Keratinocyte (primary cell): Measurements from ENCODE around the gene HLA-DMB. TPM values are rescaled to one million over a fixed set of nuclear protein-coding genes. Genes with fewer than 3 reads are reported as not detected.

Experiments
- DNase-seq: peaks from one replicate; pipeline ENCODE4 v3.0.0-alpha.2; 2011; ENCODE audit warnings: low read depth, missing footprints, low spot score
- FAIRE-seq: peaks from 2 replicates; lab custom pipeline; 2011; peaks lifted over from hg19 to GRCh38; lab: Jason Lieb, UNC
- H2AFZ ChIP-seq: 2 replicates; pipeline ENCODE4 v1.6.0; 2012; ENCODE audit warnings: low read length, control low read depth, inconsistent platforms; ENCODE audit not compliant: control insufficient read depth
- H3K27ac ChIP-seq: 2 replicates; pipeline ENCODE4 v1.5.1; 2011; ENCODE audit warnings: low read length; ENCODE audit not compliant: control insufficient read depth, insufficient read depth
- H3K27me3 ChIP-seq: 3 replicates; pipeline ENCODE4 v1.6.0; 2011; ENCODE audit warnings: low read length; ENCODE audit not compliant: control insufficient read depth, insufficient read depth; ENCODE audit errors: extremely low read depth
- H3K36me3 ChIP-seq, 2 experiments: 2 replicates in 1 of 2; 3 replicates in 1 of 2; pipeline ENCODE4 v1.5.1; 2011; ENCODE audit warnings: low read length in 2 of 2, mild to moderate bottlenecking in 1 of 2; ENCODE audit not compliant: control insufficient read depth in 2 of 2, insufficient read depth in 2 of 2; ENCODE audit errors: extremely low read depth in 1 of 2
- H3K4me1 ChIP-seq: 3 replicates; pipeline ENCODE4 v1.5.1; 2011; ENCODE audit warnings: low read length; ENCODE audit not compliant: control insufficient read depth, insufficient read depth; ENCODE audit errors: extremely low read depth
- H3K4me2 ChIP-seq: 3 replicates; pipeline ENCODE4 v1.6.0; 2011; ENCODE audit warnings: low read depth, low read length; ENCODE audit not compliant: control insufficient read depth, insufficient read depth; ENCODE audit errors: extremely low read depth
- H3K4me3 ChIP-seq, 3 experiments: fragments of 200-600 bp in 1 of 3; sonication (generic) in 1 of 3; 2 replicates in 2 of 3; 3 replicates in 1 of 3; pipeline ENCODE4 v1.5.1; 2011 to 2016; ENCODE audit warnings: low read length in 3 of 3, mild to moderate bottlenecking in 3 of 3, control low read depth in 2 of 3, inconsistent platforms in 1 of 3, low read depth in 1 of 3, mixed read lengths in 1 of 3, mixed run types in 1 of 3, moderate library complexity in 1 of 3; ENCODE audit not compliant: control insufficient read depth in 2 of 3, insufficient read depth in 2 of 3; ENCODE audit errors: extremely low read depth in 1 of 3
- H3K79me2 ChIP-seq: 2 replicates; pipeline ENCODE4 v1.6.0; 2012; ENCODE audit warnings: low read length; ENCODE audit not compliant: control insufficient read depth, insufficient read depth
- H3K9ac ChIP-seq: 3 replicates; pipeline ENCODE4 v1.6.0; 2011; ENCODE audit warnings: low read length; ENCODE audit not compliant: control insufficient read depth, insufficient read depth; ENCODE audit errors: extremely low read depth
- H3K9me1 ChIP-seq: 3 replicates; pipeline ENCODE4 v1.6.0; 2011; ENCODE audit warnings: low read length; ENCODE audit not compliant: control insufficient read depth, insufficient read depth; ENCODE audit errors: extremely low read depth
- H3K9me3 ChIP-seq: 2 replicates; pipeline ENCODE4 v1.5.1; 2012; ENCODE audit warnings: low read depth, low read length; ENCODE audit not compliant: control insufficient read depth
- H4K20me1 ChIP-seq: 3 replicates; pipeline ENCODE4 v1.6.0; 2011; ENCODE audit warnings: low read length; ENCODE audit not compliant: control insufficient read depth, insufficient read depth; ENCODE audit errors: extremely low read depth
- EZH2 ChIP-seq: IDR thresholded peaks from one replicate; pipeline ENCODE4 v1.6.1; 2012; ENCODE audit warnings: inconsistent platforms, mild to moderate bottlenecking, low read length, moderate library complexity
- dilution Hi-C: fragments of 300-500 bp; cut with MboI; formaldehyde crosslinking; loops from one replicate; pipeline ENCODE4 v1.7.0; 2020; ENCODE audit warnings: low sequenced_read_pairs; ENCODE audit not compliant: extremely low pct_ligation_motif_present
- polyA plus RNA-seq, 5 experiments: library from polyadenylated mRNA; depleted of rRNA in 3 of 5; stranded (reverse) in 3 of 5; stranded (forward) in 1 of 5; unstranded in 1 of 5; fragments of >200 nt; gene quantifications; 1 replicate in 1 of 5; 2 replicates in 3 of 5; 3 replicates in 1 of 5; pipeline versions ENCODE4 v1.2.1 to v1.2.3, GENCODE V29; 2011 to 2012; ENCODE audit warnings: missing spikeins in 2 of 5, low read depth in 1 of 5, low replicate concordance in 1 of 5
- TF ChIP-seq, protein P1 (sequence below), 3 experiments: IDR thresholded peaks in 1 of 3; conservative IDR thresholded peaks in 1 of 3; optimal IDR thresholded peaks in 1 of 3; 2 replicates in 2 of 3; 3 replicates in 1 of 3; pipeline versions ENCODE3 to v1.5.1; 2011; ENCODE audit warnings: low read length in 3 of 3, mild to moderate bottlenecking in 3 of 3, moderate library complexity in 2 of 3, control low read depth in 1 of 3, inconsistent platforms in 1 of 3; ENCODE audit not compliant: insufficient read depth in 2 of 3; ENCODE audit errors: extremely low read depth in 1 of 3

The HLA-DMB gene
- polyA plus RNA-seq, 1 donor (not counting 4 experiments of a cell fraction or from before 2014, with no cell fraction given), result not detected

DNA sequence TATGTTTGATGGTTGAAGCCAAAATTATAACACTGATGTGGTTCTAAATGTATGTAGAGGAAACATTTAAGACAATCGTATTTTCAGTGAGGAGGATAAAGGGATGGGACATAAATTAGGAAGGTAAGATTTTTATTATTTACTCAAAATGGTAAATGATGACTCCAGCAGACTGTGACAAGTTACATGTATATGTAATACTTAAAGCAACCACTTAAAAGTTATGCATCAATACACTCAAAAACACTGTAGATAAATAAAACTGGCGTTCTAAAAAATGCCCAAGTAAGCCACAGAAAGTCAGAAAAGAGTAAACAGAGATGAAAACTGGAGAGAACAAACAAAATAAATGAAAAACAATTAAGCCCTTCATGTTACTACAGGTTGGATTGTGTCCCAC lies 18.7 kb downstream of the HLA-DMB start:
- Histone ChIP-seq H3K27me3 (peaks cover 2% of the 10 kb centered on the region), H3K9ac (no peak overlapping the region), H4K20me1 (no peaks in the 10 kb centered on the region), H3K36me3 (no peaks in the 10 kb centered on the region), H2AFZ (no peak overlapping the region), H3K4me1 (no peaks in the 10 kb centered on the region), H3K9me3 (no peaks in the 10 kb centered on the region), H3K4me2 (no peak overlapping the region), H3K27ac (no peak overlapping the region), H3K9me1 (no peaks in the 10 kb centered on the region), H3K4me3 (no peak overlapping the region), H3K79me2 (no peaks in the 10 kb centered on the region)
- no peak for FAIRE-seq
- TF ChIP-seq EZH2, result no peak
- TF ChIP-seq, protein P1, sequence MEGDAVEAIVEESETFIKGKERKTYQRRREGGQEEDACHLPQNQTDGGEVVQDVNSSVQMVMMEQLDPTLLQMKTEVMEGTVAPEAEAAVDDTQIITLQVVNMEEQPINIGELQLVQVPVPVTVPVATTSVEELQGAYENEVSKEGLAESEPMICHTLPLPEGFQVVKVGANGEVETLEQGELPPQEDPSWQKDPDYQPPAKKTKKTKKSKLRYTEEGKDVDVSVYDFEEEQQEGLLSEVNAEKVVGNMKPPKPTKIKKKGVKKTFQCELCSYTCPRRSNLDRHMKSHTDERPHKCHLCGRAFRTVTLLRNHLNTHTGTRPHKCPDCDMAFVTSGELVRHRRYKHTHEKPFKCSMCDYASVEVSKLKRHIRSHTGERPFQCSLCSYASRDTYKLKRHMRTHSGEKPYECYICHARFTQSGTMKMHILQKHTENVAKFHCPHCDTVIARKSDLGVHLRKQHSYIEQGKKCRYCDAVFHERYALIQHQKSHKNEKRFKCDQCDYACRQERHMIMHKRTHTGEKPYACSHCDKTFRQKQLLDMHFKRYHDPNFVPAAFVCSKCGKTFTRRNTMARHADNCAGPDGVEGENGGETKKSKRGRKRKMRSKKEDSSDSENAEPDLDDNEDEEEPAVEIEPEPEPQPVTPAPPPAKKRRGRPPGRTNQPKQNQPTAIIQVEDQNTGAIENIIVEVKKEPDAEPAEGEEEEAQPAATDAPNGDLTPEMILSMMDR (optimal IDR thresholded peaks at IDR 0.05 in 1 of 3, IDR thresholded peaks at IDR 0.05 in 1 of 3, conservative IDR thresholded peaks at IDR 0.05 in 1 of 3; ENCODE audit: extremely low read depth in 1 of 3, insufficient read depth in 2 of 3, low read length in 3 of 3), result no peak
- dilution Hi-C loops, result no loop called here
- no peak for DNase-seq

GRCh38 chr6:32920715-32921114 lies 20.1 kb downstream of the HLA-DMB start:
- H3K4me2 ChIP-seq, result no peak overlapping the region
- H2AFZ ChIP-seq, result no peak overlapping the region
- no peaks in the 10 kb centered on the region for H3K4me1 ChIP-seq
- no peak overlapping the region for H3K27ac ChIP-seq
- H3K9me3 ChIP-seq, result no peaks in the 10 kb centered on the region
- dilution Hi-C loops, result no loop called here
- H4K20me1 ChIP-seq, result no peaks in the 10 kb centered on the region
- H3K9ac ChIP-seq, result no peak overlapping the region
- H3K4me3 ChIP-seq, result no peak overlapping the region
- no peak for FAIRE-seq
- no peak for TF ChIP-seq EZH2
- TF ChIP-seq, protein P1 (optimal IDR thresholded peaks at IDR 0.05 in 1 of 3, IDR thresholded peaks at IDR 0.05 in 1 of 3, conservative IDR thresholded peaks at IDR 0.05 in 1 of 3; ENCODE audit: extremely low read depth in 1 of 3, insufficient read depth in 2 of 3, low read length in 3 of 3), result no peak
- H3K79me2 ChIP-seq, result no peaks in the 10 kb centered on the region
- no peak for DNase-seq
- H3K27me3 ChIP-seq, result peaks cover 2% of the 10 kb centered on the region
- no peaks in the 10 kb centered on the region for H3K9me1 ChIP-seq
- no peaks in the 10 kb centered on the region for H3K36me3 ChIP-seq
